SHP77 (cell line): ENCODE measurements around the gene PEX11B.

ENCODE experiments used
- DNase-seq, 2 experiments: peaks; one replicate each; lab custom pipeline; 2025; lab: John Stamatoyannopoulos, UW

The PEX11B gene

GRCh38 chr1:145908653-145909052, 9.9 kb downstream of the PEX11B start:
- no peak for DNase-seq

DNA sequence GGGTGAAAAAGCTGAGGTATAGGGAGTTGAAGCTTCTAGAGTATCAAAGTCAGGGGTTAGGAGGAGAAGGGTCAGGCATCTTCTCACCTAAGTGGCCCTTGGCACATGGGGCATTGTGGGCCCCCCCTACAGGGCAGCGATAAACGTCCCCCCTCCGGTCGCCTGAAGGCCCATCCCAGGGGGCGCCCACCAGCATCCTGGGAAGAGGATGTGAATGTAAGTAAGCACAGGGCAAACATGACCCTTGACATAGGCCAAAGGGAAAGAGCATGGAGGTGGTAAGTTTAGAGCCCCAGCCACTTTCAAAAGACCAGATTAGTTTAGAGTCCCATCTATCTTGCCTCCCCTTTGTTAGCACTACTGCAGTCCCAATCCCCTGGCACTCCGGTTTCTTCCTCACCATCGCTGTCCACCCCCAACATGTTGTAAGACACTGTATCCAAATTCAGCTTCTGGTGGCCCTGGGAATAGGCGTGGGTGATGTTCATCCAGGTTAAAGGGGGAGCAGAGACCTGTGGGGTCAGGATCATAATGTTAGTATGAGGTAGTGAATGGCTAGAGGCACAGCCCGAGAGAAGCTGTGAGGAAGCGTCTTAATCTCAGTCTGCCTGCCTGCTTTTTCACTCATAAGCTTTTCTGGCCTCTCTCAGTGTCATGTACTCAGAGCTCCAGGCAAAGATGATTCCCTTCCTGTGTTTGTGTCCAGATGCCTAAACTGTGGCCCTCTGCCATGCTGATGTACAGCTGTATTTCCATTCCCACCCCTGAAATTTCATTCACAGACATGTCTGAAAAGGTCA, 11.4 kb downstream of the PEX11B start:
- DNase-seq: no peak

DNA sequence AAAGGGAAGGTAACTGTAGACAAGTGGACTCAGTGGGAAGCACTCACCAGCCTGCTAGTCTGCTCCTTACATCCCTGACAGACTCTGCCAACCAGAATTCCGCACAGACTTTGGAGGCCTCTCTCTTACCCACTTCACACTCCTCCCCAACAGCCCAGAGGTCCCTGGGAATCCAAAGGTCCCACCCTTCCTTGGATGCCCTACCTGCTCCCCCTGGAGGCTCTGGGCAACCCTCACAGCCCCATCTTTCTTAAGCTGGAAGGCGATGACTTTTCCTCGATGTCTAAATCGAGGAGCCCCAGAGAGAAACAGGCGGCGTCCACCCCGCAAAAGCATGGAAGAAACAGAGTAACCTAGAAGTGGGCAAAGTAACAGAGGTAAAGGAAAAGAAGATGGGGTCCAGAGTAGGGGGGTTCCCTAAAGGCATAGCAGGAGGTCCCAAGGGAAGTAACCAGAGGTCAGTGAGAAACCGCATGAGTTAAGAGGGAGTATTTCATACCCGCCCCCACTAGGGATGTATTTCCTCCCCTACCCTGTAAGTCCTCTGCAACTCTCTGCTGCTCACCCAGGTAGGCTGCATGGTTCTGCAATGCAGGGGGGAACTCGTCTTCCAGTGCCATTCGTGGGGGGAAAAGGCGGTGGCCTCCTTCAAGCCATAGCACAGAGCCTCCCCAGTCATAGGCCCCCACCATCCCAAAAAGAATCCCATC, 17.1 kb downstream of the PEX11B start:
- DNase-seq: no peak

DNA sequence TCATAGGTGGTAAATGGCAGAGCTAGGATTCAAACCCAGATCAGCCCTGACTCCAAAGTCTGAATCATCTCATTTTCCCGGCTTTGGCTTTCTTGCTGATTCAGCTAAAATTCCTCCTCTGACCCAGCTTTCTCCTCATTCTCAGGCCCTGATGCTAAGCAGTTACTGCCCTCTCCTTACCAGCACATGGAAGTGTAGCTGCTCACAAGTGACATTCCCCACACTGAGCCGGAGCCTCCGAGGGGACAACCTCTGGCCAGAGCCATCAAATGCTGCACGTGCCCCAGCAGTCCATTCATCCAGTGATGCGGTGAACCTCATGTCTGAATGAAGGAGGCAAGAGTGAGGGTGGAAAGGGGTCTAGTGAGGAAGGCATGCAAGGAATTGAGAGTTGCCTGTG, 19.8 kb downstream of the PEX11B start:
- no peak for DNase-seq

GRCh38 chr1:145897969-145898368, 20.5 kb downstream of the PEX11B start:
- DNase-seq: no peak

- DNase-seq: no peak
These were observed 23.0 kb downstream of the PEX11B start for GRCh38 chr1:145895471-145895870.

GRCh38 chr1:145893306-145894055, 25.0 kb downstream of the PEX11B start:
- no peak for DNase-seq

DNA sequence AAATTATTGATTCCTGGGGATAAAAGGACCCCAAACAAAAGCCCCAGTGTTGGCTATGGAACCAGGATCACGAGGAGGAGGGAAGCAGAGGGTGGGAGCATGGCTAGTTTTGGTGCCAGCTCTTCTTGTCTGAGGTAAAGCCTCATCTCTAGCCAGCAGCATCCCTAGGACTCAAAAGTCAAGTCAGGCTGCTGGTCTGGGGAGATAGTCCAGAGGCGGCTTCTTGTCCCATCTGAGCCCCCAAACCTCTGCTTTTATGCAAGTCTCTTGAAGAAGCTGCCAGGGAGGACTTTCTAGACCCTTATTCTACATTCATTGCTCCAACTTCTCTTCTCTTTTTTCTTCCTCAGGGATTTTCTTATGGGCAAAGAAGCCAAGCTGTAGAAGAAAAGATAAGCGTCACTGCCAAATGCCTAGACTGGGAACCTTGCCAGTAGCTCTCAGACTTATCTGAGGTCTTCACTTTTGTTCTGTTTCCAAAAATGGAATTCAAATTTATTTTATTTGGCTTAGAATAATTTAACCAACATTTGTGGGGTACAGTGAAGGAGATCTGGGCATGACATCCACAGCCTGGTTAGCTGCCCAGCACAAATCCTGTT, 25.9 kb downstream of the PEX11B start:
- DNase-seq: no peak

GRCh38 chr1:145891587-145892485, 26.7 kb downstream of the PEX11B start:
- peak; percentile 99 to 100 for DNase-seq

GRCh38 chr1:145891143-145891542, 27.4 kb downstream of the PEX11B start:
- no peak for DNase-seq

DNA sequence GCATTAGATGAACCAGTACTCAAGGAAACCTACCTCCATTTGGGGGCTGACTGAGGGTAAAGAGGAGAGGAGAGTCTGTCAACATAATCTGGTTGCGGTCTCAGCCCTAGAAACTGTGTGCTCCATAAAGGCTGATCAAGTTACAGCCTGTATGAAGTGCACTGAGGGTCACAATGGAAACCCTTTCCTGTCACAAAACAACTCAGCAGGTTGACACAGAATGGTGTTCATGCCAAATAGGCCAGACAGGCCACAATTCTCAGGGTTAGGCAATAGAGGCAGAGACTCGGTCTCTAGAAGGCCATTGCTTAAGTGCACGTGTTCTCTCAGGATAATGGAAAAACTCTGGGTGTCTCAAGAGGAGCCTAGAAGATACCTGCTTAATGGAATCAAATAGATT, 28.8 kb downstream of the PEX11B start:
- DNase-seq: peak; percentile 18 to 33

DNA sequence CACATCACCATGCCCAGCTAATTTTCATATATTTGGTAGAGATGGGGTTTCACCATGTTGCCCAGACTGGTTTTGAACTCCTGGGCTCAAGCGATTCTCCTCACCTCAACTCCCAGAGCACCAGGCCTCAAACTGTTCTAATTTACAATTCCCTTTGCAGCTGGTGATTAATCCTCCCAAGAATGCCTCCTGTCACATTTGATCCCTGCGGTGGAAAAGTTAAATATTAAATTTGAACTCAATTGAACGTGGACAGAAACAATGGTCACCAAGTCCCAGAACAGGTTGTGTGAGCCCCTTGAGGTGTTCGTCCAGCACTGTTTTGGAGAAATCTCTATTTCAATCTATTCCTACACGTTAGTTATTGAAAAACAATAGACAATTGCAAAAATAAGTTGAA, 30.9 kb downstream of the PEX11B start:
- DNase-seq: no peak

GRCh38 chr1:145886816-145887215, 31.7 kb downstream of the PEX11B start:
- no peak for DNase-seq

- DNase-seq: no peak
These were observed 32.1 kb downstream of the PEX11B start for GRCh38 chr1:145886390-145886789.

GRCh38 chr1:145885738-145886287, 32.7 kb downstream of the PEX11B start, which contains the start of gene ANKRD35:
TSS of gene ANKRD35 (minus strand) at chr1:145885866. CDS start at chr1:145885758, 108 bp downstream.
- peak; percentile 82 to 91 for DNase-seq

- DNase-seq: no peak
These were observed 33.8 kb downstream of the PEX11B start for GRCh38 chr1:145884675-145885074.

DNA sequence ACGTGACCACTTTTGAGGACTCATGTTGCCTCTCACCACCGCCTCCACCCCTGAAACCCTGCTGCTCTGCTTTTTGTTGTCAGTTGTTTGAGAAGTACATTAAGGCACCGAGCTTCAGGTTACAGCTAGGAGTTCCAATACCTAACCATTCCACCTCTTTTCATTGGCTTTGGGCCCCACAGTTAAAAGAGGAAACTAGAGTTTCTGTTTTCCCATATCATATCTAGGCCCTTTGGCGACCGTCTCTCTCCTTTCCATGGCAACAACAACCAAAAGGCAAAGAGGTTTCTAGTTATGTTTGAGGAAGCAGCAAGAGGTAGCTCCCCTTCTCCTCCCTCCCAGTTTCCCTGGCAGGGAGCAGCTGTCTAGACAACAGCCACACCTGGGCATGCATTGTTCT, 38.7 kb downstream of the PEX11B start:
- peak in 1 of 2 experiments; percentile 48 for DNase-seq

DNA sequence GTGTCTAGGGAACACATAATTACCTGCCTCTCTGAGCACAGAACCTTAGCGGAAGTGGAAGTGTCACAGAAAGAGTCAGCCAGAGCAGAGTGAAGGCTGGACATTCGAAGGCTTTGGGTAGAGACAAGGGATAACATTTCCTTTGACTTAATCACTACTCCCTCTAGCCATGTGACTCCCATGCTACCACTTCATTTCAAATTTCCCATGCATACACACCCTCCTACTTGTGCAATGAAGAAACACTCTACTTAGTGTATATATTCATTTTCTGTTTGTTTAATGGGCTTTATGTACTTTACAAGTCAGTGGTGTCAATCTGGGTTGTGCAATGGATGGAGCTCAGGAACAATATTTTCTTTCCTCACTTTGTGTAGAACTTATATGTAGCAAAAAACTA, 39.8 kb downstream of the PEX11B start:
- no peak for DNase-seq

DNA sequence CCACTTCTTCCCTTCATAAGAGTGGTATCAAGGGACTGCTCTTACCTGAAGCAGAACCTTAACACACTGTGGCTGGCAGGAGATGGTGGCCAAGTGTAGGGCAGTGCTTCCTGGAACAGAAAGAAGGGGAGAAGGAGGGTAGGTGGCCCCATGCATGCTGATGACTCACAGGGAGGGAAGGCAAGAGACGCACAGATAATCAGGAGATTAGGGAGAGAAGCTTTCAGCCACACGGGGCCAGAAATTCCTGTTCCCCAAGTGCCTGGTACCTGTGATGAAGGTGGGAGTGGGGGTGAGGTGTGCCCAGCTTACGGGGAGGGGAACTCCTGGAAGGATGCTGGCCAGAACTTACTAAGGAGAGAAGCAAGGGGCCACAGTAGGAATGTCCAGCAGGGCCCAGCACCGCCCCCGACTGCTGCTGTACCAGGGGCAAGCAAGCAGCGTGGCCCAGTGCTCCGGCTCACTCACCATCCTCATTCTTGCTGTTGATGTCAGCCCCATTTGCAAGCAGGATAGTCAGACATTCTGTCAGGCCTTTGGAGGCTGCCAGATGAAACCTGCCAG, 40.5 kb downstream of the PEX11B start:
- no peak for DNase-seq

DNA sequence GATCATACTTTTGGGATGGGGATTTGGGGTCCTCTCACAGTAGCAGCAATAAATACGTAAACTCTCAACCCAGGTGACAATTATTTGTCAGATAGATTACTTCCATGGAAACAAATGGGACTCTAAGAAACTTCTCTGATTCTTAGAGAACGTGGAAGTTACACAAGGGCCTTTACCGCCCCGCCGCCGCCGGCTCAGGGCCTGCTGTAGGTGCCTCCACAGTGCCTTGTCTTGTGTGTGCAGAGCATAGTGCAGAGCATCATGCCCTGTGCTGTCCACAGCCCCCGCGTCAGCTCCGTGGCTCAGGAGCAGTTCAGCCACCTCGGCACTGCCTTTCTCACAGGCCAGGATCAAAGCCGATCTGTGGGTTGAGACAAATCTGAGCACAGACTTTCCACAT, 43.9 kb downstream of the PEX11B start:
- no peak for DNase-seq
